Nephron progenitor cell (in vitro differentiated cells): ENCODE results near the gene CLEC4E.
"Not testable (repeated sequence)": the region's sequence is repeated elsewhere in the genome, so short reads cannot be mapped to it uniquely, and the experiment has no call there.

Source experiments
- DNase-seq: peaks from one replicate; pipeline ENCODE4 v3.0.0; 2021
- H3K27ac Mint-ChIP-seq: 2 replicates; pipeline ENCODE4 v1.8.0; 2021; ENCODE audit warnings: mild to moderate bottlenecking, moderate library complexity, mixed read lengths
- H3K27me3 Mint-ChIP-seq: 2 replicates; pipeline ENCODE4 v1.8.0; 2021; ENCODE audit warnings: mild to moderate bottlenecking, low read depth, mixed read lengths; ENCODE audit not compliant: poor library complexity
- H3K36me3 Mint-ChIP-seq: 2 replicates; pipeline ENCODE4 v1.8.0; 2021; ENCODE audit warnings: low read depth, mixed read lengths
- H3K4me1 Mint-ChIP-seq: 2 replicates; pipeline ENCODE4 v1.8.0; 2021; ENCODE audit warnings: mixed read lengths
- H3K4me3 Mint-ChIP-seq: 2 replicates; pipeline ENCODE4 v1.8.0; 2021; ENCODE audit warnings: mild to moderate bottlenecking, moderate library complexity, mixed read lengths
- H3K9me3 Mint-ChIP-seq: 2 replicates; pipeline ENCODE4 v1.8.0; 2021; ENCODE audit warnings: mild to moderate bottlenecking, moderate library complexity, mixed read lengths
- TF ChIP-seq, protein P1 (sequence below): fragments of 200-600 bp; sonication (generic); IDR thresholded peaks from 2 replicates; pipeline ENCODE4 v1.5.0; 2021; ENCODE audit warnings: antibody characterized with exemption

The CLEC4E gene

DNA sequence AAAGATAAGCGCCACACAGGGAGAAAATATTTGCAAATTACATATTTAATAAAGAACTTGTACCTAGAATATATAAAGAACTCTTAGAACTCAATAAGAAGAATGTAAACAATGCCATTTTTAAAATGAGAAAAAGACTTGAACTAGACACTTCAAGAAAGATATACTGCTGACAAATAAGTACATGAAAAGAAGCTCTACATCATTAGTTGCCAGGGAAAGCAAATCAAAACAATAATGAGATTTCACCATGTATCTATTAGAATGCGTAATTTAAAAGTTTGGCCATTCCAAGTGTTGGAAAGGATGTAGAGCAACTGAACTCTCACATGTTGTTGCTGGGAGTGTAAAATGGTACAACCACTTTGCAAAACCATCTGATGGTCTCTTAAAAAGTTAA, 6.9 kb upstream of the CLEC4E start:
- no peak for DNase-seq
- Mint-ChIP-seq H3K27ac (no peak overlapping the region), H3K27me3 (peaks cover 4% of the 10 kb centered on the region), H3K36me3 (no peaks in the 10 kb centered on the region), H3K9me3 (peaks cover 4% of the 10 kb centered on the region), H3K4me3 (no peak overlapping the region), H3K4me1 (peaks cover 6% of the 10 kb centered on the region)
- TF ChIP-seq, protein P1, sequence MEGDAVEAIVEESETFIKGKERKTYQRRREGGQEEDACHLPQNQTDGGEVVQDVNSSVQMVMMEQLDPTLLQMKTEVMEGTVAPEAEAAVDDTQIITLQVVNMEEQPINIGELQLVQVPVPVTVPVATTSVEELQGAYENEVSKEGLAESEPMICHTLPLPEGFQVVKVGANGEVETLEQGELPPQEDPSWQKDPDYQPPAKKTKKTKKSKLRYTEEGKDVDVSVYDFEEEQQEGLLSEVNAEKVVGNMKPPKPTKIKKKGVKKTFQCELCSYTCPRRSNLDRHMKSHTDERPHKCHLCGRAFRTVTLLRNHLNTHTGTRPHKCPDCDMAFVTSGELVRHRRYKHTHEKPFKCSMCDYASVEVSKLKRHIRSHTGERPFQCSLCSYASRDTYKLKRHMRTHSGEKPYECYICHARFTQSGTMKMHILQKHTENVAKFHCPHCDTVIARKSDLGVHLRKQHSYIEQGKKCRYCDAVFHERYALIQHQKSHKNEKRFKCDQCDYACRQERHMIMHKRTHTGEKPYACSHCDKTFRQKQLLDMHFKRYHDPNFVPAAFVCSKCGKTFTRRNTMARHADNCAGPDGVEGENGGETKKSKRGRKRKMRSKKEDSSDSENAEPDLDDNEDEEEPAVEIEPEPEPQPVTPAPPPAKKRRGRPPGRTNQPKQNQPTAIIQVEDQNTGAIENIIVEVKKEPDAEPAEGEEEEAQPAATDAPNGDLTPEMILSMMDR: no peak

DNA sequence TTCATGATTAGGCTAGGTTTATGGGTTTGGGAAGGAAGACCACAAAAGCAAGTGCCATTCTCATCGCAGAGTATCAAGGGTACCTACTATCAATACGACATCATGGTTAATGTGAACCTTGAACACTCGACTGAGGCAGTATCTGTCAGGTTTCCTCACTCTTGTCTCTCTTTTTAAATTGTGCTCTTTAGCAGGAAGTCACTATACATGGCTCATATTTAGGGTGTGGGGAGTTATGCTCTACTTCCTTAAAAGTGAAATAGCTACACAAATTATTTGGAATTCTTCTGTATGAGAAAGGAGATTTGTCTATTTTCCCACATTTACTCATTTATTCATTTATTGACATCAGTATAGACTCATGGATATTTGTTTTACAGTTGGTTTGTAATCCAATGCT, 5.9 kb upstream of the CLEC4E start:
- no peak overlapping the region for H3K4me3 Mint-ChIP-seq
- H3K27me3 Mint-ChIP-seq: peaks cover 4% of the 10 kb centered on the region
- H3K9me3 Mint-ChIP-seq: peaks cover 4% of the 10 kb centered on the region
- TF ChIP-seq, protein P1: no peak
- DNase-seq: no peak
- H3K27ac Mint-ChIP-seq: no peak overlapping the region
- no peaks in the 10 kb centered on the region for H3K36me3 Mint-ChIP-seq
- peaks cover 8% of the 10 kb centered on the region for H3K4me1 Mint-ChIP-seq

DNA sequence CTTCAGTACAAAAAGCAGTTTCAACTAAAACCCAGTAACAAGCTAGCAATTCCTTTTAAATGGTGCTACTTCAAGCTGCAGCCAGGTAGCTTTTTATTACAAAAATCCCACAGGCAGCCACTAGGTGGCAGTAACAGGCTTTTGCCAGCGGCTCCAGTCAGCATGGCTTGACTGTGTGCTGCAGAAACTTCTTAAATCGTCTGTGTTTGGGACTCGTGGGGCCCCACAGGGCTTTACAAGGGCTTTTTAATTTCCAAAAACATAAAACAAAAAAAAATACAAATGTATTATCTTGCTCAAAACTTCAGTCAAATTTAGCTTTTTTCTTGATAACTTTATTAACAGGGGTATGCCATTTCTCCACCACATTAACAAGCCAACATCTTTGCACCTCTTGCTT, 3.6 kb upstream of the CLEC4E start:
- Mint-ChIP-seq H3K36me3 (no peaks in the 10 kb centered on the region), H3K4me1 (peaks cover 28% of the 10 kb centered on the region), H3K4me3 (no peak overlapping the region), H3K27me3 (peaks cover 9% of the 10 kb centered on the region), H3K27ac (no peak overlapping the region), H3K9me3 (no peaks in the 10 kb centered on the region)
- peak; percentile 82 for DNase-seq
- TF ChIP-seq, protein P1: peak; percentile 98

DNA sequence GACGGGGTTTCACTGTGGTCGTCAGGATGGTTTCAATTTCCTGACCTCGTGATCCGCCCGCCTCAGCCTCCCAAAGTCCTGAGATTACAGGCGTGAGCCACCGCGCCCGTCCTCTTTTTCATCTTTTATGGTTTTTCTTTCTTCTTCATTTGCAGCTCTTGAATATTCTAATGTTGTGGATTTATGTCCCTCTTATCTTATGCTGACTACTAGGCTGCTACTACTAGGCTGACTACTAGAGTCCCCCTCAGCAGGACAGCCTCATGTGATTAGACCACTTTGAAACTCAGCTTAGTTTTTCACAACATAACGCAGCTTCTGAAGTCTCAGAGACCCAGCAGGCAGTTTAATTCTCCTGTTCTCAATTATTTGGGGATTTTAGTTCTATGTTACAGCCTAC, 857 bp upstream of the CLEC4E start:
- peaks cover 6% of the 10 kb centered on the region for H3K9me3 Mint-ChIP-seq
- no peaks in the 10 kb centered on the region for H3K36me3 Mint-ChIP-seq
- peaks cover 41% of the 10 kb centered on the region for H3K4me1 Mint-ChIP-seq
- H3K4me3 Mint-ChIP-seq: no peak overlapping the region
- H3K27ac Mint-ChIP-seq: peak overlapping the region; percentile 57
- TF ChIP-seq, protein P1: no peak
- DNase-seq: no peak
- peaks cover 13% of the 10 kb centered on the region for H3K27me3 Mint-ChIP-seq

DNA sequence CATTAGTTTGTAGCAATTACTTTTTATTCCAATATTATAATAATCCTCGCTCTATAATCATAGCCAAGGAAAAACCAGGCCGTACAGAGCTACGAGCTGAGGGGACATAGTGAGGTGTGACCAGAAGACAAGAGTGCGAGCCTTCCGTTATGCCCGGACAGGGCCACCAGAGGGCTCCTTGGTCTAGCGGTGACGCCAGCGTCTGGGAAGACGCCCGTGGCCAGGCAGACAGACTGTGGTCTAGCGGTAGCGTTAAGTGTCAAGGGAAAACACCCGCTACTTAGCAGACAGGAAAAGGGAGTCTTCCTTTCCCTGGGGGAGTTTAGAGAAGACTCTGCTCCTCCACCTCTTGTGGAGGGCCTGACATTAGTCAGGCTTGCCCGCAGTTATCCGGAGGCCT, 2.9 kb downstream of the CLEC4E start:
- not testable (repeated sequence) for H3K4me3 Mint-ChIP-seq, H3K9me3 Mint-ChIP-seq, H3K36me3 Mint-ChIP-seq, H3K27ac Mint-ChIP-seq
- DNase-seq: peak; percentile 47
- peaks cover 35% of the 10 kb centered on the region for H3K4me1 Mint-ChIP-seq
- H3K27me3 Mint-ChIP-seq: peaks cover 16% of the 10 kb centered on the region
- TF ChIP-seq, protein P1: peak; percentile 23

DNA sequence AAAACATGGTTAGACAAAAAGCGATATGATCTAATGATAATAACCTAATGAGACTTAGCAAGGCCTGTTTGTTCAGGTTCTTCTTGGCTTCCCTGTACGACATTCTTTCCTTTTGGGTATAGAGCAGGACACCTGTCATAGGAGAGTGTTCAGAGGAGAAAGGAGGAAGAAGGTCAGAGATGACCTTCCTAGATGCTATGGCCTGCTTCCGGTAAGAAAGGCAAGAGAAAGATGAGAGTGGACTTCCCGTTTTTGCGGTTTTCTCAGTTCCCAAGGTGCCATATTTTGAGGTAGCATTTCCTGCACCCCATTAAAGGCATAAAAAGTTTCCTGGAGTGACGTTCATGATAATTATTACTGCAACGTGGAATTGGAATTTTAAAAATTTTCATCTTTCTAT, 8.7 kb downstream of the CLEC4E start:
- Mint-ChIP-seq H3K27ac (no peak overlapping the region), H3K4me1 (peaks cover 4% of the 10 kb centered on the region), H3K27me3 (peaks cover 10% of the 10 kb centered on the region), H3K9me3 (no peaks in the 10 kb centered on the region), H3K4me3 (no peak overlapping the region), H3K36me3 (no peaks in the 10 kb centered on the region)
- DNase-seq: no peak
- TF ChIP-seq, protein P1: no peak
